Measurements from ENCODE around the gene PTPRF.

DNA sequence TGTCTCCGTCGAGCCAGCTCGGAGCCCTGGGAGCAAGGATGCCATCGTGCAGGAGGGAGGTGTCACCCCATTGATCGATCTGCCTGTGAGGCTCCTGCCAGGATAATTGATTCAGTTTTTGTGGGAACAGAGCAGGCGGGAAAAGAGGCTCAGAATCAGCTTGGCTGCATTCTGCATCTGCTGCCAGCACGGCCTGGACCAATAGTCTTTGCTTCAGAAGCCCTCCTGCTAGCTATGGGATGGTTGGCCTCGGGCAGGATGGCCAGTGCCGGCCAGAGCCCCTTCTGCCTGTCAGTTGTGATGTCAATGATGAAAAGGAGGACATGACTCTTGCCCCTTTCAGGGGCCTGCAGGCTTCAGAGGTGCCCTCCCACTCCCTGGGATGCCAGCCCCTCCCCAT is 39.6 kb downstream of the PTPRF start:
- no peak for TF ChIP-seq TARDBP (IDR thresholded peaks at IDR 0.05)
- TF ChIP-seq SP1 (IDR thresholded peaks at IDR 0.05): no peak
- TF ChIP-seq FOXA1 (IDR thresholded peaks at IDR 0.05): no peak
- TF ChIP-seq LEF1 (IDR thresholded peaks at IDR 0.05; ENCODE audit: borderline replicate concordance): no peak
- TF ChIP-seq ZNF384 (IDR thresholded peaks at IDR 0.05): no peak
- no peak for TF ChIP-seq ELF4 (IDR thresholded peaks at IDR 0.05)
- TF ChIP-seq NFRKB (IDR thresholded peaks at IDR 0.05): no peak
- no peak for TF ChIP-seq FOXM1 (IDR thresholded peaks at IDR 0.05; ENCODE audit: borderline replicate concordance)
- no peak for TF ChIP-seq CTBP1 (IDR thresholded peaks at IDR 0.05; ENCODE audit: borderline replicate concordance)
- no peak for TF ChIP-seq FOXK2 (IDR thresholded peaks at IDR 0.05)
- no peak for TF ChIP-seq ARNT (IDR thresholded peaks at IDR 0.05)

All from HEK293T (cell line).